Measurements from ENCODE around the gene CTSH. TPM values are rescaled to one million over a fixed set of nuclear protein-coding genes. Genes with fewer than 3 reads are reported as not detected.
A peak's percentile ranks its signal among the peaks of the same experiment; 100 is the strongest.

The CTSH gene
- total and polyA plus RNA-seq, 2 of the 13 experiments (the other 11 are each of a cell fraction or from before 2014, with no cell fraction given): 265 to 653 TPM

GRCh38 chr15:78872972-78873792, 71.7 kb downstream of the CTSH start (continued):
- peak; percentile 52; the same call in 1 of the 2 replicates for TF ChIP-seq ZNF747 (CRISPR knock-in tag; IDR thresholded peaks at IDR 0.05; ENCODE audit: borderline replicate concordance)
- peak; percentile 92; the same call in 1 of the 2 replicates for TF ChIP-seq KDM3A (CRISPR knock-in tag; IDR thresholded peaks at IDR 0.05; ENCODE audit: low read depth)
- TF ChIP-seq, protein P1, sequence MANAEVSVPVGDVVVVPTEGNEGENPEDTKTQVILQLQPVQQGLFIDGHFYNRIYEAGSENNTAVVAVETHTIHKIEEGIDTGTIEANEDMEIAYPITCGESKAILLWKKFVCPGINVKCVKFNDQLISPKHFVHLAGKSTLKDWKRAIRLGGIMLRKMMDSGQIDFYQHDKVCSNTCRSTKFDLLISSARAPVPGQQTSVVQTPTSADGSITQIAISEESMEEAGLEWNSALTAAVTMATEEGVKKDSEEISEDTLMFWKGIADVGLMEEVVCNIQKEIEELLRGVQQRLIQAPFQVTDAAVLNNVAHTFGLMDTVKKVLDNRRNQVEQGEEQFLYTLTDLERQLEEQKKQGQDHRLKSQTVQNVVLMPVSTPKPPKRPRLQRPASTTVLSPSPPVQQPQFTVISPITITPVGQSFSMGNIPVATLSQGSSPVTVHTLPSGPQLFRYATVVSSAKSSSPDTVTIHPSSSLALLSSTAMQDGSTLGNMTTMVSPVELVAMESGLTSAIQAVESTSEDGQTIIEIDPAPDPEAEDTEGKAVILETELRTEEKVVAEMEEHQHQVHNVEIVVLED (CRISPR knock-in tag; IDR thresholded peaks at IDR 0.05; ENCODE audit: borderline replicate concordance): no peak
- TF ChIP-seq KDM1A (CRISPR knock-in tag; IDR thresholded peaks at IDR 0.05): no peak
- no peak for TF ChIP-seq FOXK2 (IDR thresholded peaks at IDR 0.05)
- TF ChIP-seq CHCHD3 (CRISPR knock-in tag; IDR thresholded peaks at IDR 0.05): no peak
- peak; percentile 82 for TF ChIP-seq ZBTB7B (CRISPR knock-in tag; IDR thresholded peaks at IDR 0.05)
- no peak for TF ChIP-seq CBFB (CRISPR knock-in tag; IDR thresholded peaks at IDR 0.05)
- TF ChIP-seq PHF8 (CRISPR knock-in tag; IDR thresholded peaks at IDR 0.05): peak; percentile 62
- TF ChIP-seq TOPORS (CRISPR knock-in tag; IDR thresholded peaks at IDR 0.05): 0 out of 2 replicates have a peak, but pooled peaks have one; percentile 54
- 0 out of 2 replicates have a peak, but pooled peaks have one; percentile 34 for TF ChIP-seq BRD4 (CRISPR knock-in tag; IDR thresholded peaks at IDR 0.05)
- TF ChIP-seq ZNF563 (CRISPR knock-in tag; IDR thresholded peaks at IDR 0.05): 0 out of 2 replicates have a peak, but pooled peaks have one; percentile 16
- peak; percentile 46 for TF ChIP-seq NFKBIZ (CRISPR knock-in tag; IDR thresholded peaks at IDR 0.05)
- no peak for TF ChIP-seq ZNF776 (CRISPR knock-in tag; IDR thresholded peaks at IDR 0.05)
- TF ChIP-seq ATF2 (CRISPR knock-in tag; IDR thresholded peaks at IDR 0.05): 0 out of 2 replicates have a peak, but pooled peaks have one; percentile 26
- 0 out of 2 replicates have a peak, but pooled peaks have one; percentile 7 for TF ChIP-seq MIXL1 (CRISPR knock-in tag; IDR thresholded peaks at IDR 0.05)
- TF ChIP-seq NONO (IDR thresholded peaks at IDR 0.05): no peak
- peak; percentile 86 for TF ChIP-seq NONO (CRISPR knock-in tag; conservative IDR thresholded peaks at IDR 0.05)
- TF ChIP-seq YEATS4 (CRISPR knock-in tag; IDR thresholded peaks at IDR 0.05; ENCODE audit: borderline replicate concordance): peak; percentile 71
- TF ChIP-seq NCOA1 (CRISPR knock-in tag; IDR thresholded peaks at IDR 0.05): no peak
- TF ChIP-seq BCL6 (CRISPR knock-in tag; IDR thresholded peaks at IDR 0.05): 0 out of 2 replicates have a peak, but pooled peaks have one; percentile 36
- no peak for TF ChIP-seq ZNF770 (CRISPR knock-in tag; IDR thresholded peaks at IDR 0.05)
- TF ChIP-seq AHR (CRISPR knock-in tag; IDR thresholded peaks at IDR 0.05): 0 out of 2 replicates have a peak, but pooled peaks have one; percentile 0
- TF ChIP-seq CERS6 (CRISPR knock-in tag; IDR thresholded peaks at IDR 0.05): no peak
- 0 out of 2 replicates have a peak, but pooled peaks have one; percentile 45 for TF ChIP-seq DNMT1 (CRISPR knock-in tag; IDR thresholded peaks at IDR 0.05)
- 0 out of 2 replicates have a peak, but pooled peaks have one; percentile 58 for TF ChIP-seq ZSCAN22 (CRISPR knock-in tag; IDR thresholded peaks at IDR 0.05)
